ENCODE measurements around the gene KIAA0753. TPM values are rescaled to one million over a fixed set of nuclear protein-coding genes. Genes with fewer than 3 reads are reported as not detected.

The KIAA0753 gene
- total and polyA plus RNA-seq, 2 of the 4 experiments (the other 2 are of a cell fraction) = 10.2 to 17.6 TPM

- TF ChIP-seq, protein P1, sequence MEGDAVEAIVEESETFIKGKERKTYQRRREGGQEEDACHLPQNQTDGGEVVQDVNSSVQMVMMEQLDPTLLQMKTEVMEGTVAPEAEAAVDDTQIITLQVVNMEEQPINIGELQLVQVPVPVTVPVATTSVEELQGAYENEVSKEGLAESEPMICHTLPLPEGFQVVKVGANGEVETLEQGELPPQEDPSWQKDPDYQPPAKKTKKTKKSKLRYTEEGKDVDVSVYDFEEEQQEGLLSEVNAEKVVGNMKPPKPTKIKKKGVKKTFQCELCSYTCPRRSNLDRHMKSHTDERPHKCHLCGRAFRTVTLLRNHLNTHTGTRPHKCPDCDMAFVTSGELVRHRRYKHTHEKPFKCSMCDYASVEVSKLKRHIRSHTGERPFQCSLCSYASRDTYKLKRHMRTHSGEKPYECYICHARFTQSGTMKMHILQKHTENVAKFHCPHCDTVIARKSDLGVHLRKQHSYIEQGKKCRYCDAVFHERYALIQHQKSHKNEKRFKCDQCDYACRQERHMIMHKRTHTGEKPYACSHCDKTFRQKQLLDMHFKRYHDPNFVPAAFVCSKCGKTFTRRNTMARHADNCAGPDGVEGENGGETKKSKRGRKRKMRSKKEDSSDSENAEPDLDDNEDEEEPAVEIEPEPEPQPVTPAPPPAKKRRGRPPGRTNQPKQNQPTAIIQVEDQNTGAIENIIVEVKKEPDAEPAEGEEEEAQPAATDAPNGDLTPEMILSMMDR (conservative IDR thresholded peaks at IDR 0.05; ENCODE audit: low read depth, low read length) = no peak
- TF ChIP-seq MAFK (IDR thresholded peaks at IDR 0.05; ENCODE audit: low read depth, low read length) (no peak), MAZ (IDR thresholded peaks at IDR 0.05; ENCODE audit: borderline replicate concordance, low read depth, low read length) (peak; percentile 74; the same call in 1 of the 2 replicates), BHLHE40 (IDR thresholded peaks at IDR 0.05; ENCODE audit: low read depth, low read length) (no peak), NFE2L2 (IDR thresholded peaks at IDR 0.05; ENCODE audit: low read depth, low read length) (0 out of 2 replicates have a peak, but pooled peaks have one; percentile 46), RFX5 (IDR thresholded peaks at IDR 0.05; ENCODE audit: low read depth, low read length) (no peak), MXI1 (IDR thresholded peaks at IDR 0.05; ENCODE audit: borderline replicate concordance, low read depth, low read length) (peak; percentile 58)
Observed at GRCh38 chr17:6651354-6651918, 10.9 kb upstream of the KIAA0753 start, which contains the start of the genes C17orf100 and MED31 (continued).
